ENCODE measurements around the gene ACSS1. TPM values are rescaled to one million over a fixed set of nuclear protein-coding genes. Genes with fewer than 3 reads are reported as not detected.

Gene ACSS1
- total RNA-seq, 1 donor from 2014 or later, result not detected

- Histone ChIP-seq H3K9ac (no peak overlapping the region), H3K4me1 (no peaks in the 10 kb centered on the region), H3K27ac (no peak overlapping the region), H3K4me2 (no peak overlapping the region), H3K4me3 (no peak overlapping the region), H3K27me3 (peaks cover 4% of the 10 kb centered on the region), H4K20me1 (ENCODE audit: low read depth) (no peaks in the 10 kb centered on the region), H3K36me3 (no peaks in the 10 kb centered on the region), H3K9me3 (ENCODE audit: low read depth) (no peaks in the 10 kb centered on the region), H3F3A (ENCODE audit: low read depth) (no peaks in the 10 kb centered on the region), H3K79me2 (ENCODE audit: low read depth) (no peaks in the 10 kb centered on the region), H2AFZ (replicated peaks) (no peak overlapping the region)
- no peak overlapping the region for H3K27ac Mint-ChIP-seq
- H3K4me3 Mint-ChIP-seq, result no peak overlapping the region
- DNase-seq (ENCODE audit: low spot score), result no peak
- H3K27me3 Mint-ChIP-seq (ENCODE audit: insufficient read depth, low read depth), result peaks cover 7% of the 10 kb centered on the region
- H3K36me3 Mint-ChIP-seq, result no peaks in the 10 kb centered on the region
- TF ChIP-seq EZH2phosphoT487 (IDR thresholded peaks at IDR 0.05), result no peak
- no peak for TF ChIP-seq EZH2 (IDR thresholded peaks at IDR 0.05)
- no peak for TF ChIP-seq CTCF (IDR thresholded peaks at IDR 0.05)
- H3K9me3 Mint-ChIP-seq, result peaks cover 2% of the 10 kb centered on the region
- no peaks in the 10 kb centered on the region for H3K4me1 Mint-ChIP-seq
Measured at GRCh38 chr20:25024171-25024570, 33.8 kb downstream of the ACSS1 start.

GRCh38 chr20:25023356-25023755 is 34.6 kb downstream of the ACSS1 start:
- Histone ChIP-seq H3F3A (ENCODE audit: low read depth) (no peaks in the 10 kb centered on the region), H2AFZ (replicated peaks) (no peak overlapping the region), H3K4me3 (no peak overlapping the region), H3K27me3 (peaks cover 2% of the 10 kb centered on the region), H3K36me3 (no peaks in the 10 kb centered on the region), H3K4me2 (no peak overlapping the region), H4K20me1 (ENCODE audit: low read depth) (no peaks in the 10 kb centered on the region), H3K9me3 (ENCODE audit: low read depth) (no peaks in the 10 kb centered on the region), H3K79me2 (ENCODE audit: low read depth) (no peaks in the 10 kb centered on the region), H3K4me1 (no peaks in the 10 kb centered on the region), H3K27ac (no peak overlapping the region), H3K9ac (no peak overlapping the region)
- Mint-ChIP-seq H3K27me3 (ENCODE audit: insufficient read depth, low read depth) (peaks cover 7% of the 10 kb centered on the region), H3K4me1 (no peaks in the 10 kb centered on the region), H3K9me3 (peaks cover 2% of the 10 kb centered on the region), H3K27ac (no peak overlapping the region), H3K4me3 (no peak overlapping the region), H3K36me3 (no peaks in the 10 kb centered on the region)
- TF ChIP-seq CTCF (IDR thresholded peaks at IDR 0.05) (no peak), EZH2 (IDR thresholded peaks at IDR 0.05) (no peak), EZH2phosphoT487 (IDR thresholded peaks at IDR 0.05) (no peak)
- DNase-seq (ENCODE audit: low spot score), result no peak

- Histone ChIP-seq H3K27ac (no peak overlapping the region), H3K9ac (no peak overlapping the region), H3F3A (ENCODE audit: low read depth) (no peaks in the 10 kb centered on the region), H4K20me1 (ENCODE audit: low read depth) (no peaks in the 10 kb centered on the region), H3K27me3 (no peaks in the 10 kb centered on the region), H3K4me2 (no peak overlapping the region), H3K79me2 (ENCODE audit: low read depth) (no peaks in the 10 kb centered on the region), H3K4me1 (no peaks in the 10 kb centered on the region), H3K9me3 (ENCODE audit: low read depth) (no peaks in the 10 kb centered on the region), H3K36me3 (no peaks in the 10 kb centered on the region), H3K4me3 (no peak overlapping the region), H2AFZ (replicated peaks) (no peak overlapping the region)
- H3K27me3 Mint-ChIP-seq (ENCODE audit: insufficient read depth, low read depth), result peaks cover 7% of the 10 kb centered on the region
- H3K36me3 Mint-ChIP-seq, result no peaks in the 10 kb centered on the region
- H3K27ac Mint-ChIP-seq, result no peak overlapping the region
- peaks cover 2% of the 10 kb centered on the region for H3K9me3 Mint-ChIP-seq
- no peak overlapping the region for H3K4me3 Mint-ChIP-seq
- no peak for DNase-seq (ENCODE audit: low spot score)
- no peak for TF ChIP-seq CTCF (IDR thresholded peaks at IDR 0.05)
- TF ChIP-seq EZH2phosphoT487 (IDR thresholded peaks at IDR 0.05), result no peak
- TF ChIP-seq EZH2 (IDR thresholded peaks at IDR 0.05), result no peak
- H3K4me1 Mint-ChIP-seq, result no peaks in the 10 kb centered on the region
Measured at GRCh38 chr20:25022680-25023079, 35.3 kb downstream of the ACSS1 start.

Measured in neural progenitor cell (in vitro differentiated cells).